Aorta (tissue), 5 donors: ENCODE data around the gene AADAT. TPM values are rescaled to one million over a fixed set of nuclear protein-coding genes. Genes with fewer than 3 reads are reported as not detected.
A peak's percentile ranks its signal among the peaks of the same experiment; 100 is the strongest.

Experiments
- ATAC-seq: fragments of 200-7000 bp; cut with Tn5 transposase; one replicate; pipeline ENCODE4 v1.9.1; 2022; ENCODE audit warnings: moderate library complexity; ENCODE audit not compliant: low FRiP score
- DNase-seq, 2 donors: peaks; one replicate each; pipeline ENCODE4 v3.0.0-alpha.2; 2020
- H3K27ac ChIP-seq, 2 donors: one replicate each; pipeline ENCODE4 v1.5.1; 2013; ENCODE audit warnings: low read length in 2 of 2, mild to moderate bottlenecking in 2 of 2, moderate library complexity in 2 of 2, control low read depth in 1 of 2, inconsistent platforms in 1 of 2, low read depth in 1 of 2
- H3K27me3 ChIP-seq, 2 donors: one replicate each; pipeline ENCODE4 v1.6.1; 2013; ENCODE audit warnings: control low read depth in 1 of 2, low read length in 1 of 2, mild to moderate bottlenecking in 1 of 2, moderate library complexity in 1 of 2; ENCODE audit not compliant: insufficient read depth in 2 of 2, control insufficient read depth in 1 of 2
- H3K36me3 ChIP-seq, 2 donors: one replicate each; pipeline ENCODE4 v1.6.1; 2013; ENCODE audit warnings: control low read depth in 1 of 2, low read length in 1 of 2, mild to moderate bottlenecking in 1 of 2; ENCODE audit not compliant: insufficient read depth in 2 of 2, control insufficient read depth in 1 of 2
- H3K4me1 ChIP-seq, 2 donors: one replicate each; pipeline ENCODE4 v1.6.1; 2013; ENCODE audit warnings: low read length in 2 of 2, control low read depth in 1 of 2, mild to moderate bottlenecking in 1 of 2, moderate library complexity in 1 of 2; ENCODE audit not compliant: insufficient read depth in 2 of 2, control insufficient read depth in 1 of 2
- H3K4me3 ChIP-seq, 2 donors: one replicate each; pipeline ENCODE4 v1.5.1; 2013; ENCODE audit warnings: low read length in 2 of 2, control low read depth in 1 of 2, mild to moderate bottlenecking in 1 of 2
- H3K9me3 ChIP-seq: one replicate; pipeline ENCODE4 v1.6.1; 2013; ENCODE audit warnings: mild to moderate bottlenecking, low read length; ENCODE audit not compliant: control insufficient read depth
- WGBS, 2 donors: extraction: QIAGEN DNeasy Blood & Tissue Kit; methylation state at CpG; one replicate each; pipeline ENCODE4 v1.1.7; 2013; 5-methylcytosine and 5-hydroxymethylcytosine counted together
- intact Hi-C, 2 donors: fragments of 100-400 bp; cut with DNase I; formaldehyde crosslinking; loops; one replicate each; pipeline versions ENCODE4 v1.14.2 to v1.15.0; 2022
- polyA plus RNA-seq, 2 donors: library from polyadenylated mRNA; stranded (reverse); fragments of 200-250 nt; gene quantifications; one replicate each; pipeline ENCODE4 v1.2.3, GENCODE V29; 2013
- total RNA-seq, 2 donors: library from RNA; stranded (reverse); fragmentation: NEBNext Ultra II Directional; extraction: Animal tissue kit (Norgen Biotek cat#: 25700); gene quantifications; one replicate each; pipeline ENCODE4 v1.2.1, GENCODE V29; 2021
- donor health status: healthy with polysubstance abuse.
- donor health status: Bipolar disorder and iron deficiency.
- donor health status: DM: no; HTN: no; CAD: no.
- donor health status: DM: no; HTN: no; CAD: no.
- donor health status: DM: yes; HTN: yes; CAD: no.

Gene AADAT
- total and polyA plus RNA-seq, 4 donors = 2.8 to 11.2 (median 6.4) TPM

GRCh38 chr4:170035231-170035630, 54.5 kb downstream of the AADAT start:
- no peak for DNase-seq
- Histone ChIP-seq H3K4me1 (no peaks in the 10 kb centered on the region), H3K27ac (no peak overlapping the region), H3K27me3 (no peaks in the 10 kb centered on the region), H3K4me3 (no peak overlapping the region), H3K36me3 (no peaks in the 10 kb centered on the region), H3K9me3 (no peaks in the 10 kb centered on the region)
- 39 to 100% methylated on average over 1 of the region's 1 CpG for WGBS, 2 donors
- intact Hi-C loops = no loop called here
- no peak for ATAC-seq

- no peak for DNase-seq
- WGBS, 2 donors = 95 to 96% methylated on average over 2 of the region's 2 CpGs
Observed at GRCh38 chr4:170033999-170034398, 55.8 kb downstream of the AADAT start.

GRCh38 chr4:170030121-170030520, 59.6 kb downstream of the AADAT start:
- no peak overlapping the region for H3K4me3 ChIP-seq
- no peaks in the 10 kb centered on the region for H3K9me3 ChIP-seq
- intact Hi-C loops = no loop called here
- 48 to 57% methylated on average over 1 of the region's 1 CpG for WGBS, 2 donors
- H3K4me1 ChIP-seq = no peaks in the 10 kb centered on the region
- H3K27ac ChIP-seq = no peak overlapping the region
- H3K27me3 ChIP-seq = no peaks in the 10 kb centered on the region
- no peak for ATAC-seq
- DNase-seq = no peak
- H3K36me3 ChIP-seq = no peaks in the 10 kb centered on the region

More at GRCh38 chr4:170033999-170034398, 55.8 kb downstream of the AADAT start:
- no peaks in the 10 kb centered on the region for H3K4me1 ChIP-seq
- H3K4me3 ChIP-seq = no peak overlapping the region
- H3K27me3 ChIP-seq = no peaks in the 10 kb centered on the region
- ATAC-seq = no peak
- intact Hi-C loops = no loop called here
- H3K27ac ChIP-seq = no peak overlapping the region
- H3K36me3 ChIP-seq = no peaks in the 10 kb centered on the region
- no peaks in the 10 kb centered on the region for H3K9me3 ChIP-seq

- no peak overlapping the region for H3K27ac ChIP-seq
- H3K4me1 ChIP-seq = no peaks in the 10 kb centered on the region
- intact Hi-C loops = loop anchor here (5.0 to 10.0 kb wide), 4 partner anchors 60 to 413 kb away; partner anchors contain the start of gene NEK1 (in 1 of the 2)
- WGBS, 2 donors = 2 to 3% methylated on average over 37 of the region's 37 CpGs
- DNase-seq = peak; percentile 97 to 98
- no peaks in the 10 kb centered on the region for H3K27me3 ChIP-seq
- H3K4me3 ChIP-seq = peak overlapping the region; percentile 71 to 99
- ATAC-seq = peak; percentile 96
- no peaks in the 10 kb centered on the region for H3K9me3 ChIP-seq
- H3K36me3 ChIP-seq = no peaks in the 10 kb centered on the region
Observed at GRCh38 chr4:170027181-170027829, 62.5 kb downstream of the AADAT start.

- Histone ChIP-seq H3K27me3 (no peaks in the 10 kb centered on the region), H3K36me3 (no peaks in the 10 kb centered on the region), H3K9me3 (no peaks in the 10 kb centered on the region), H3K4me3 (peak within 1 kb of the TSS; percentile 74 to 99), H3K27ac (peak within 1 kb of the TSS; percentile 77 to 83), H3K4me1 (no peaks in the 10 kb centered on the region)
- intact Hi-C loops = loop anchor here (5.0 to 10.0 kb wide), 4 partner anchors 59 to 412 kb away; partner anchors contain the start of gene NEK1 (in 1 of the 2)
- peak; percentile 95 for ATAC-seq
- 0 to 1% methylated on average over 49 to 86 of the region's 86 CpGs for WGBS, 2 donors
- DNase-seq = peak; percentile 92 to 95
Observed at GRCh38 chr4:170026253-170027021, 63.3 kb downstream of the AADAT start, which contains the start of gene MFAP3L. Gene MFAP3L, minus strand, starts transcription at chr4:170026395. Its CDS starts 20,518 bp downstream, at chr4:170005877.

DNA sequence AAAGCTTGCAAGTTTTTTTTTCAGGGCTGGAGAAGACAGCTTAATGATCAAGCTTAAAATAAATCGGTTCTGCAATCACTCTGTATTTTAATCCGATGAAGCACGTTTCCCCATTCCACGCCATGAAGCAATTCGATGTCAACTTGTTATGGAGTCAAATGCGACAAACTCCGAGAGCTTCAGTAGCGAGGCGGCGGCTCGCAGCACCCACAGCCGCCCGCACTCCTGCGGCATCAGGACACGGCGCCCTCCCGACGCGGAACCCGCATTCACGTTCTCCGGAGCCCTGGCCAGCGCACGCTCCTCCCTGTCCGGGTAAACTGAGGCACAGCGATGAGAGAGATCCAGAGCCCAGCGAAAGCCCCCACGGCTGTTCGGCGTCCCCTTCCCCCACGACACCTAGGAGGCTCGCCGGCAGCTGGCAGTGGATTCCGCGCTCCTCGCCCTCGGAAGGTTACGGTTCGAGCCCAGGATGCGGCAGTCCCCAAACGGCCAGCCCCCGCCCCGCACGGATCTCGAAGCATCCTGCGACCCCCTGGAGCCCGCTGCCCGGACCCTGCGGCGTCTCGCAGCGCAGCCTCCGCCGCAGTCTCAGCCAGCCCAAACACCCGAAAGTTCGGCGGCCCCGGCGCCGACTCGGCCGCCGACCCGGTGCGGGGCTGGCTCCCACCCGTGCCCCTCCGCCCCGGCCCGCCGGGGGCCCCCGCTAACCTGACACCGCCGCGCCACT, 64.1 kb downstream of the AADAT start:
- intact Hi-C loops = loop anchor here (5.0 to 10.0 kb wide), 4 partner anchors 58 to 411 kb away; partner anchors contain the start of gene NEK1 (in 1 of the 2)
- peak; percentile 58 to 79 for DNase-seq
- H3K4me1 ChIP-seq = peaks cover 0 to 3% of the 10 kb centered on the region in 2 donors
- no peaks in the 10 kb centered on the region for H3K36me3 ChIP-seq
- peak overlapping the region; percentile 74 to 99 for H3K4me3 ChIP-seq
- WGBS, 2 donors = 3 to 4% methylated on average over 63 to 74 of the region's 74 CpGs
- no peak overlapping the region for H3K27ac ChIP-seq
- H3K9me3 ChIP-seq = no peaks in the 10 kb centered on the region
- no peak for ATAC-seq
- no peaks in the 10 kb centered on the region for H3K27me3 ChIP-seq

DNA sequence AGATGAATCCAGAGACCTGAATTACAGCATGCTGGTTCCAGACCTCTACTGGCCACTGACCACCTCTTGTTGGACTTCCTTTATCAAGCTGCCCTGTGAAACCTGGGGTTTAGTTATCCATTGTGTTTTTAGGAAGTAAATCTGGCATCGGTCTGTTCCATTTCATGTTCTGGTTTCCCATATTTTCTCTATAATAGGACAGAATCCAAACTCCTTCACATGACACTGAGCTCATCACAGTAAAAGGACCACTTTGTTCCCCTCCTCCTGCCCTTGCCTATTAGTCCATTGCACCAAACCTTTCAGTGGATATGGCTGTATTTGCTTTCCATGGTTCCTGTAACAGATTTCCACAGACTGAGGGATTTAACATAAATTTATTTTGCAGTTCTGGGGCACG, 67.5 kb downstream of the AADAT start:
- Histone ChIP-seq H3K9me3 (no peaks in the 10 kb centered on the region), H3K27me3 (no peaks in the 10 kb centered on the region), H3K36me3 (no peaks in the 10 kb centered on the region), H3K27ac (no peak overlapping the region), H3K4me3 (no peak overlapping the region), H3K4me1 (peaks cover 0 to 3% of the 10 kb centered on the region in 2 donors)
- DNase-seq (no peak), ATAC-seq (no peak)
- WGBS, 2 donors = 90 to 93% methylated on average over 2 of the region's 2 CpGs
- intact Hi-C loops = loop anchor here in 1 of 2 donors (10.0 kb wide), 1 partner anchor 407 kb away; the partner anchor contains the start of gene NEK1

DNA sequence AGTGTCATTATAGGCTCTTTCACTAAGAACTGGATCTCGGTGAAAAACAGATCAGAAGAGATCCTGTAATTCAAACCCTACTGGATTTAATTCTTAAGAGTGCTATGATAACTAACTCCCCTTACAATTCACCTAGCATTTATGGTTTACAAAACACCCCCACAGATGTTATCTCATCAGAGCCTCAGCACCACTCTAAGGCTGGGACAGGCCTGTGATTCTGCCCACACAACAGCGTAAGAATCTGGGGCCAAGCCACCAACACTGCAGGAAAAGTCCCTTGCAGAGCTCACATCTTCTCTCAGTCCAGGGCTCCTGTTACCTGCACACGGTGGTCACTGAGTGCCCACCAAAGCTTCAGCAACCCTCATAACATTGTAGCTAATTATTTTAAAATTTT, 72.5 kb downstream of the AADAT start:
- DNase-seq (no peak), ATAC-seq (no peak)
- no peak overlapping the region for H3K27ac ChIP-seq
- no peaks in the 10 kb centered on the region for H3K36me3 ChIP-seq
- WGBS, 2 donors = 67 to 86% methylated on average over 3 of the region's 3 CpGs
- intact Hi-C loops = no loop called here
- H3K4me3 ChIP-seq = no peak overlapping the region
- H3K9me3 ChIP-seq = no peaks in the 10 kb centered on the region
- peaks cover 0 to 5% of the 10 kb centered on the region in 2 donors for H3K4me1 ChIP-seq
- no peaks in the 10 kb centered on the region for H3K27me3 ChIP-seq
